ENCODE data around the gene SLC35F2. TPM values are rescaled to one million over a fixed set of nuclear protein-coding genes. Genes with fewer than 3 reads are reported as not detected.

Gene SLC35F2
- polyA plus RNA-seq, 1 experiment: 9.9 TPM

DNA sequence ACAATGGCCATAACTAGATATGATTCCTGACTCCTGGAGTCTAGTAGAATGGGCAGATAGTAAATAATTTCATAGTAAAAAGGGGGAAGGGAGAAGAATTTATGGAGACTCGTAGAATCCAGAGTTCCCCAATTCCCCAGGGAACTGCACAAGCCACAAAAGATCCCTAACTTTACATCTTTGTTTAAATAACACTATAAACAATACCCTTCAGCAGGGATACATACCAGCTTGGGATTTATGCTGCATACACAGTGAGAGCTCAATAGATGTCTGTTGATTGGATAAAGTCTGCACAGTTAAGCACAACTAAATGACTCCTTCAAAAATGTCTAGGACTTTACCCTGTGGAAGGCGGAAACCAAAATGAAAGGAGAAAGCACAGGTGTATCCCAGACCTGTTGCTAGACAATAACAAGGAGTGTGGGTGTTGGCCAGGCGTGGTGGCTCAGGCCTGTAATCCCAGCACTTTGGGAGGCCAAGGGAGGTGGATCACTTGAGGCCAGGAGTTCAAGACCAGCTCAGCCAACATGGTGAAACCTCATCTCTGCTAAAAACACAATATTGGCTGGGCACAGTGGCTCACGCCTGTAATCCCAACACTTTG lies 6.8 kb downstream of the SLC35F2 start:
- Histone ChIP-seq H3K27ac (ENCODE audit: low read depth, low read length) (no peak overlapping the region), H3K9me3 (ENCODE audit: control insufficient read depth, insufficient read depth, low read length) (no peaks in the 10 kb centered on the region), H3K4me3 (ENCODE audit: low read depth, low read length) (no peak overlapping the region), H3K27me3 (ENCODE audit: control insufficient read depth, insufficient read depth, low read length) (no peaks in the 10 kb centered on the region)
- no peak for DNase-seq (ENCODE audit: low read depth, low spot score)
- ChIA-PET CTCF (no interaction called here), POLR2A (no interaction called here)
- TF ChIP-seq, protein P1, sequence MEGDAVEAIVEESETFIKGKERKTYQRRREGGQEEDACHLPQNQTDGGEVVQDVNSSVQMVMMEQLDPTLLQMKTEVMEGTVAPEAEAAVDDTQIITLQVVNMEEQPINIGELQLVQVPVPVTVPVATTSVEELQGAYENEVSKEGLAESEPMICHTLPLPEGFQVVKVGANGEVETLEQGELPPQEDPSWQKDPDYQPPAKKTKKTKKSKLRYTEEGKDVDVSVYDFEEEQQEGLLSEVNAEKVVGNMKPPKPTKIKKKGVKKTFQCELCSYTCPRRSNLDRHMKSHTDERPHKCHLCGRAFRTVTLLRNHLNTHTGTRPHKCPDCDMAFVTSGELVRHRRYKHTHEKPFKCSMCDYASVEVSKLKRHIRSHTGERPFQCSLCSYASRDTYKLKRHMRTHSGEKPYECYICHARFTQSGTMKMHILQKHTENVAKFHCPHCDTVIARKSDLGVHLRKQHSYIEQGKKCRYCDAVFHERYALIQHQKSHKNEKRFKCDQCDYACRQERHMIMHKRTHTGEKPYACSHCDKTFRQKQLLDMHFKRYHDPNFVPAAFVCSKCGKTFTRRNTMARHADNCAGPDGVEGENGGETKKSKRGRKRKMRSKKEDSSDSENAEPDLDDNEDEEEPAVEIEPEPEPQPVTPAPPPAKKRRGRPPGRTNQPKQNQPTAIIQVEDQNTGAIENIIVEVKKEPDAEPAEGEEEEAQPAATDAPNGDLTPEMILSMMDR (IDR thresholded peaks at IDR 0.05; ENCODE audit: low read depth, low read length): no peak

DNA sequence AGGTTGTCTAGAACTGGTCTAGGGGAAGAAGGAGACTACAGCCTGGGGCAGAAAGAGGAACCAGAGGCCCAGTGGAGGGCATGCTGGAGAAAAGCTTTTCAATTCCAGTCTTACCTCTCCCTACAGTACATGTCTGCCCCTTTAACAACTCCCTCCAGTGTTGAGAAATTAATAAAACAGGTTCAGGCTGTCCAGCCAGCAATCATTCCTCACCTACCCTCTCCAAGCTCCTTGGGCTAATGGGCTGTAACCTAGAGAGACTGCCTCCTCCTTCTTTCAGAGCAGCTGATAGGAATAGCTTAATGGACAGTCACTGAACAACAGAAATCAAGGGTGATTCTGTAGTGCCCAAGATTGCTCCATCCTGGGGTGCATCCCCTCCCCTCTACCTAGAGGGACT lies 8.8 kb downstream of the SLC35F2 start:
- POLR2A ChIA-PET: no interaction called here
- CTCF ChIA-PET: no interaction called here
- DNase-seq (ENCODE audit: low read depth, low spot score): no peak
- no peaks in the 10 kb centered on the region for H3K9me3 ChIP-seq (ENCODE audit: control insufficient read depth, insufficient read depth, low read length)
- H3K4me3 ChIP-seq (ENCODE audit: low read depth, low read length): no peak overlapping the region
- no peak overlapping the region for H3K27ac ChIP-seq (ENCODE audit: low read depth, low read length)
- no peaks in the 10 kb centered on the region for H3K27me3 ChIP-seq (ENCODE audit: control insufficient read depth, insufficient read depth, low read length)
- TF ChIP-seq, protein P1 (IDR thresholded peaks at IDR 0.05; ENCODE audit: low read depth, low read length): no peak

DNA sequence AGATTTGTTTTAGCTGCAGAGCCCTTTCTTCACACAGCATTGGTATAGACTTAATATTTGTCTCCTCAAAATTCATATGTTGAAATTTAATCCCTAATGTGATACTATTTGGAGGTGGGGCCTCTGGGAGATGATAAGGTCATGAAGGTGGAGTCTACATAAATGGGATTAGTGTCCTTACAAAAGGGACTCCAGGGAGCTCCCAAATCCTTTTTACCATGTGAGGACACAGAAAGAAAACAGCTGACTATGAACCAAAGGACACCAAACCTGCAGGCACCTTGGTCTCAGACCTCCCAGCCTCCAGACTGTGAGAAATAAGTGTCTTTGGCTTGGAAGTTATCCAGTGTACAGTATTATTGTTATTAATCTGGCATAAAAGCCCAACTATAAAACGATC lies 10.2 kb downstream of the SLC35F2 start:
- POLR2A ChIA-PET: no interaction called here
- Histone ChIP-seq H3K27ac (ENCODE audit: low read depth, low read length) (no peak overlapping the region), H3K4me3 (ENCODE audit: low read depth, low read length) (no peak overlapping the region), H3K9me3 (ENCODE audit: control insufficient read depth, insufficient read depth, low read length) (no peaks in the 10 kb centered on the region), H3K27me3 (ENCODE audit: control insufficient read depth, insufficient read depth, low read length) (no peaks in the 10 kb centered on the region)
- TF ChIP-seq, protein P1 (IDR thresholded peaks at IDR 0.05; ENCODE audit: low read depth, low read length): no peak
- CTCF ChIA-PET: no interaction called here
- DNase-seq (ENCODE audit: low read depth, low spot score): no peak

DNA sequence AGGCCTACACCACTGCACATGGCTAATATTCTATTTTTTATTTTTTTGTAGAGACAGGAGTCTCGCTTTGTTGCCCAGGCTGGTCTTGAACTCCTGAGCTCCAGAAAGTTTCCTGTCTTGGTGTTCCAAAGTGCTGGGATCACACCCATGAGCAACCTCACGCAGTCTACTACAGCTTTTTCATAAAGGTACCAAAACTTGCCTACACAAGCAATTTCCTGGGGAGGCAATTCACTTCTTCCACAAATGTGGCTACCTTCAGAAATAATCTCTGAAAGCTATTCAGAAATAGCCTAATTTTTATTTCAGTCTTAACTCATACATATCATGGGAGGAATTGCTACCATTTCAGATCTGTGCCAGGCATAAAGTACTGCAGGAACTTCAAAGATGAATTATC lies 11.4 kb downstream of the SLC35F2 start:
- Histone ChIP-seq H3K27me3 (ENCODE audit: control insufficient read depth, insufficient read depth, low read length) (no peaks in the 10 kb centered on the region), H3K27ac (ENCODE audit: low read depth, low read length) (no peak overlapping the region), H3K4me3 (ENCODE audit: low read depth, low read length) (no peak overlapping the region), H3K9me3 (ENCODE audit: control insufficient read depth, insufficient read depth, low read length) (no peaks in the 10 kb centered on the region)
- ChIA-PET CTCF (no interaction called here), POLR2A (no interaction called here)
- TF ChIP-seq, protein P1 (IDR thresholded peaks at IDR 0.05; ENCODE audit: low read depth, low read length): no peak
- no peak for DNase-seq (ENCODE audit: low read depth, low spot score)

DNA sequence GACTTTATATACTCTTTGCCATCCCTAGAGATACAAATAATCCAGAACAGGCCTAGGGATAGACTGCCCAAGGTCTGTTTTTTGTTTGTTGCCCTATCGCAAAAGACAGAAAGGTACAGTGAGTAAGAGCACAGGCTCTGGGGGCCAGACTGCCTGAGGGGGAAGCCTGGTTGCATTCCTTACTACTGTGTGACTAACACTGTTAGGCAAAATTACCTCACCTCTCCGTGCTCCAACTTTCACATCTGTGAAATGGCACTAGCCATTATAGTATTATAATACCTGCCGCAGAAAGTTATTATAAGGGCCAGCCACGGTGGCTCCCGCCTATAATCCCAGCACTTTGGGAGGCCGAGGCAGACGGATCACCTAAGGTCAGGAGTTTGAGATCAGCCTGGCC lies 14.5 kb downstream of the SLC35F2 start:
- TF ChIP-seq, protein P1 (IDR thresholded peaks at IDR 0.05; ENCODE audit: low read depth, low read length): no peak
- Histone ChIP-seq H3K27me3 (ENCODE audit: control insufficient read depth, insufficient read depth, low read length) (no peaks in the 10 kb centered on the region), H3K4me3 (ENCODE audit: low read depth, low read length) (no peak overlapping the region), H3K27ac (ENCODE audit: low read depth, low read length) (no peak overlapping the region), H3K9me3 (ENCODE audit: control insufficient read depth, insufficient read depth, low read length) (no peaks in the 10 kb centered on the region)
- no peak for DNase-seq (ENCODE audit: low read depth, low spot score)
- ChIA-PET POLR2A (no interaction called here), CTCF (no interaction called here)
